HG03039 (cell line): ENCODE results near the gene STAP1.

Experiments used
- ATAC-seq: cut with Tn5 transposase; IDR thresholded peaks from one replicate; pipeline ENCODE4 v1.9.1; 2021; ENCODE audit warnings: mild to moderate bottlenecking, moderate library complexity; ENCODE audit not compliant: unreplicated experiment

Gene STAP1

GRCh38 chr4:67554096-67554495 lies 4.4 kb upstream of the STAP1 start:
- ATAC-seq = no peak

DNA sequence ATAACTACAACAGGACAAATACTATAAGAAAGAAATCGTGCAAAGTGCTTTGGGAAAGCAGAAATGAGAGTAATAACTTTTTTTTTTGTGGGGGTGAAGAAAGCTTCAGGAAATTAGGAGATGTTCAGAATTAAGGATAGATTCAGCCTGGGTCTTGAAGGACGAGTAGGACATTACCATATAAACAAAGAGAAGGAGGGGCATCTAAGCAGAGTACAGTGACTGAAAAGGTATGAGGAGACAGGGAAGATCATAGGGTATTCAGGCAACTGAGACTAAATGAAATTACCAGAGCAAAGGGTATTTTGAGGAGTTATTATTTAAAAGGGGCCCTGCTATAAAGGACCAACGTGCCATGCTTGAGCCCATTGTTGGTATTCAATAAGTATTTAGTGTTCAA lies 3.1 kb upstream of the STAP1 start:
- no peak for ATAC-seq

GRCh38 chr4:67556436-67556835 lies 2.1 kb upstream of the STAP1 start:
- no peak for ATAC-seq

DNA sequence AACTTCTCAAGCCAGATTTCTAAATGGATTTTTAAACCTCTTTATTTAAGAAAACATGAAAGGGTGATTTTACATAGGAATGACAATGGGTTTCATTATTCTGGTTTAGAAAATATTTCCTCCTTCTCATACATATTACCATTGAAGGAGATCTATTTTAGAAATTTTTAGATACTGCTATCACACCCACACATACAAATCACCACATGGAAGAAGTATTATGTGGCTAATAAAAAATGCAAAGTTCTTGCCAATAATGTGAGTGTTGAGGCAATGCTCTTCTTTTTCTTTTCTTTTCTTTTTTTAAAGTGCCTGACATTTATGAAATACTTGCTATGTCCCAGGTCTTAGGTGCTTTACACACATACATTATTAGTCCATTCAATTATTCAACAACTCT lies 6.8 kb downstream of the STAP1 start:
- ATAC-seq = no peak

- no peak for ATAC-seq
Observed at GRCh38 chr4:67566335-67566734, 7.8 kb downstream of the STAP1 start.

- ATAC-seq = no peak
Observed at GRCh38 chr4:67568820-67569219, 10.3 kb downstream of the STAP1 start.

- ATAC-seq = no peak
Observed at GRCh38 chr4:67570537-67570936, 12.0 kb downstream of the STAP1 start.

GRCh38 chr4:67571975-67572374 lies 13.4 kb downstream of the STAP1 start:
- ATAC-seq = no peak

DNA sequence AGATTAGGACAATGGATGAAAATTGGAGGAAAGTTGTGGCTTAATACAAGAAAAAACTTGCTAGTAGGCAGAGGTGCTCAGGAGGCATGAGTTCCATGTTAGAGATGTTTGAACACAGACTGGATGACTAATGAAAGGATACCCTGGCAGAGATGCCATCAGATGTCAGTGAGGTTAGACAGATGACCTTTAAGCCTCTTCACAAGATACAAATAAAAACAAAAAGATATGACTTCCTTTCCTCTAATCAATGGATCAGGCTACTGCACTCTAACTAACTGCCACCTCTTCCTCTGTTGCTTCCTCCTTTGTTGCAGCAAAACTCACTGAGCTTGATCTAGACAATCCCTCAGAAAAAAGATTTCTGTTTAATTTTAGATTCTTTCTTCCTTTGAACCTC lies 14.7 kb downstream of the STAP1 start:
- no peak for ATAC-seq

DNA sequence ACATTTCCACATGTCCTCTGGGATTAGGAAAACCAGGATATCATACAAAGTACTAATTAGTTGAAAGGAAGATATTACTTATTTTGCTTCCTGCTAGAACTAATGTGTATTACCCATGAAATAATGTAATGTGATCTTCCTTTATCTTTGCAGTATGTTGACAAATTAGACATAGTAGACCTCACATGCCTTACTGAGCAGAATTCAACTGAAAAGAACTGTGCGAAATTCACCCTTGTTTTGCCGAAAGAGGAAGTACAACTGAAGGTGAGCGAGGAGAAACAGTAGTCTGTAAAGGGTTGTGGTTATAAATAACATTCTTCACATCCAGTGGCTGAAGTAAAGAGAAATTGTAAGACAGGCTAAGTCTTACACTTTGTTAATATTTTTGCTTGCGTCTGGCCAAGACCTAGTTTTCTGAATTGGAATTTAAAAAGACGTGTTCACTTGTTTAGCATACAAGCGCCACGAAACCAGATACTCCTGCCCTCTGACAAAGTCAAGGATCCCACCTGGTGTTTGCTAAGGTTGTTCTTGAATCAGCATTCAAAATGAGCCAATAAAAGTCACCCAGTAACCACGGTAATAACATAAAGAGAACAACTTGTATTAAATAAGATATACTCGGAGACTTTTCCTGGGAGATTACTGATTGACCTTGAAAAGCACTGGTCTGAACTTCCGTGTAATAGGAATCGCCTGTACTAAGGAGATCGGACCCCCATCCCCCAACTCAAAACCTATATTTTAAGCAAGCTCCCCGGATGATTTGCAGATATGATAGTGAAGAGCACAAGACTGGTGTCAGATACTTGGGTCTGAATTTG lies 16.9 kb downstream of the STAP1 start:
- ATAC-seq = peak; percentile 93

DNA sequence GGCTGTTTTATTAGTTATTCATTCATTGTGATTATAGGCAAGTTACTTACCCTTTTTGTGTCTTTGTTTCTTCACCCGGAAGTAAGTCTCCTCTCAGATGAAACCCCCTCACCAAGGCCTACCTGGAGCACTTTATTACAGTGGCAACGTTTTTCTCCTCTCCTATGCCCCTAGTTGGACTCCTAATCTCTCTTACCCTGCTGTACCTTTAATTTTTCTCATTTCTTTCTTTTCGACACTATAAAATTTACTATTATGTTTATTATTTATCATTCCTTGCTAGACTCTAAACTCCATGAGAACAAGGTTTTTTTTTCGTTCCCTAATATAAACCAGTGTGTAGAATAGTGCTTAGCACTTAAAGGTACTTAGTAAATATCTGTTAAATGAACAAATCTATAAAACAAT lies 17.5 kb downstream of the STAP1 start:
- no peak for ATAC-seq

GRCh38 chr4:67576538-67576937 lies 18.0 kb downstream of the STAP1 start:
- no peak for ATAC-seq

- ATAC-seq = peak; percentile 36
Observed at GRCh38 chr4:67580577-67580976, 22.1 kb downstream of the STAP1 start.

DNA sequence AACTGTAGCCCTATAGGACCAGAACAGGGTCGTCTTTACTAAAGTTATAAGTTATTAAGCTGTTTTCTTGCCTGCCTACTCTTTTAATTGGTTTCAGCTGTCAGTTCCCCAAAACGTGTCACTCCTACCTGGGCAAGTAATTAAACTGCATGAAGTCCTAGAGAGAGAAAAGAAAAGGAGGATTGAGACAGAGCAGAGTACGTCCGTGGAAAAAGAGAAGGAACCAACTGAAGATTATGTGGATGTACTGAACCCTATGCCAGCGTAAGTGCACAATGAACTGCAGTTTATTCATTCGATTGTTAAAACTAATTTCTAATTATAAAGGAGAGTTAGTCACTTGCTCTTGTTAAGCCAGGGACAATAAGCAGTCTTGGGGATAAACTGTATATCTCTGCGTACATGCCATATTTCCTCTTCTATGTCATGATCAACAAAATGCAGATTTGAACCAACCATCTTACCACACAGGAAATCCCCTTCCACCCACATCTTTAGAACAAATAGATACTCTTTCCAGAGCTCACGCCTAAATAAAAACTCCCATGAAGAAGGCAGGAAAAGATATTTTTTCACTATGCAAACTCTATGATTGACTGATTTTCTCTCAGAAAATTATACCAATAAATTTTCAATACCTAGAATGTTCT lies 22.8 kb downstream of the STAP1 start:
- ATAC-seq = peak; percentile 41

DNA sequence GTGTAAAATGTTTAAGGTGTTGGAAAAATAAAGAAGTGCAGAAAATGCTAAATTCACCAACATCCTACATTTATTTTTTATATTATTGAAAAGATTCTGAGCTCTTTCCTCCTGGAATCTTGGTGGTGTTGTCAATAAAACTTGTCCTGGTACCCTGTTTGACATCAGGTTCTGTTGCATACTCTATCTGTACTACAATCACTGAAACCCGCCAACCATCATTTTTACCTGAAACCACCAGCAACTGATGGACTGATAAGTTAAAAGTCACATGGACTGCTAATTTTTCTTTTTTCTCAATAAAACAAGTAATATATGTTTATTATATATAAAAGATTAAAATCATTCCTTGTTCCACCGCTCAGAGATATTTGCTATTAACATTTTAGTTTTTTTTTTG lies 23.4 kb downstream of the STAP1 start:
- ATAC-seq = no peak

DNA sequence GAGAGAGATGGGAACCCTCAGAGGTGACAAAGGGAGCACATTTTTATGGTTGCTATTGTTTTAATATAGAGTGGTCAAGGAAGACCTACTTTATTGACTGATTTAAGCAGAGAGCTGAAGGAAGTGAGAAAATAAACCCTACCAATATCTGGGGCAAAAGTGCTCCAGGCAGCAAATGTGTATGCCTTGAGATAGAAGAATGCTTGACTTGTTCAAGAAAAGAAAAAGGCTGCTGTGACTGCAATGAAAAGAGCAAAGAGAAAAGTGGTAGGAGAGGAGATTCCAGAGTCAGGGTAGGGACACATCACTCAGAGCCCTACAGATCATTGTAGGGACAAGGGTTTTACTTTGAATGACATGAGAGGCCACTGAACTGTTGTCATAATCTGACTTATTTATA lies 26.0 kb downstream of the STAP1 start:
- ATAC-seq = no peak

DNA sequence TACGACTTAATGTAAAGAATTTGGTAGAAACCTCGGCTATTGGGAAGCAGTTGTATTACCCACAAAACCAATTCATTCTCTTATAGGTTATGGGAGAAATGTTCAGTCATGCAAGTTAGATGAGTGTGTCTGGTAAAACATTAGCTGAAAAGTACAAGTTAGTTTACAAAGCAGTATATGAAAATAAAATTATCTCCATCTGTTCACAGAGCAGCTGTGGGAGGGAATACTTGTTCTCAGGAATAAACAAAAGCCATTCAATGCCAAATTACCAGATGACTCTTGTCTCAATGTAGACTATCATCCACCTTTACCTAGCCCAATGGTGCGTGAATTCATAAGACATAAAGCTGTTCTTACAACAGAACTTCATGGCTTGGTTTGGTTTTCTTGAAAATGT lies 28.6 kb downstream of the STAP1 start:
- ATAC-seq = no peak

DNA sequence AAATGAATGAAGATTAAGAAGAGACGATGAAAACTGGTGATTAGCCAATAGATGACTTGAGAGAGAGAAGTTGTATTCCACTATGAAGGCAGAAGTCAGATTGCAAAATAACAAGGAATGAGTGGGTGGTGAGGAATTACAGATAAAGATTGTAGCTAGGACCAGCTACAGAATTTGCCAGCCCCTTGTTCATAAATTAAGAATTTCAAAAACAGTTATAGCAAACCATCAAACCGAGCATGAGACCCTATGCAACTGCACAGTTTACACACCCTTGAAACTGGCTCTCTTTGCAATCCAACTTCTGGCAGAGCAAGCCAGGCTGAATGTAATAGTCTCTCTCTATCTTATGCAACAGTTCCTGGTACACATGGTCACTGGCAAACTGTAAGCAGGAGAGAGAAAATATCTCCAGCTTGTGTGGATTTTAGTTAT lies 35.2 kb downstream of the STAP1 start:
- no peak for ATAC-seq

DNA sequence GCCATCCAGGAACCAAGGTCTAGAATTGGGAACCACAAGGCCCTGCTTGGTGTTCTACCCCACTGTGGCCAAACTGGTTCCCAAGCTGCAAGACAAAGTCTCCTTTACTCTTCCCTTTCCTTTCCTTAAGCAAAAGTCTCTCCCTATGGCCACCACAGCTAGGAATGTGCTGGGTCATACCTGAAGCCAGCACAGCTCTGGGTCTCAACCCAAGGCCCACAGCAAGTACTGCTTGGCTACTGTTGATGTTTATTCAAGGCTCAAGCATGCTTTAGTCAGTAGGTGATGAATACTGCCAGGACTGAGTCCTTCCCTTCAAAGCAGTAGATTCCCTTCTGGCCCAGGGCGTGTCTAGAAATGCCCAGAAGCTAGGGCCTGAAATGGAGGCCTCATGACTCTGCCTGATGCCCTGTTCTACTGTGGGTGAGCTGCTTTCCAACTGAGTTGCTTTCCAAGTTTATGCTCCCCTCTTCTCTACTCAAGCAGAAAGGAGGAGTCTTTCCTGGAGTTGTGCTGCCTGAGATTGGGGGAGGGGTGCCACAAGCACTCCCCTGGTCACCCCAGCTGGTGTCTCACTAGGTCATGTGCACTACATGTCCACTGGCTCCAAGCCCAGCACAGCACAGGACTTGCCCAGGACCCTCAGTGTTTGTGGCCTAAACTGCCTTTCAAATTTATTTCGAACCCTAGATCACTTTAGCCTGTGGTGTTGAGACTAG lies 44.9 kb downstream of the STAP1 start:
- no peak for ATAC-seq

DNA sequence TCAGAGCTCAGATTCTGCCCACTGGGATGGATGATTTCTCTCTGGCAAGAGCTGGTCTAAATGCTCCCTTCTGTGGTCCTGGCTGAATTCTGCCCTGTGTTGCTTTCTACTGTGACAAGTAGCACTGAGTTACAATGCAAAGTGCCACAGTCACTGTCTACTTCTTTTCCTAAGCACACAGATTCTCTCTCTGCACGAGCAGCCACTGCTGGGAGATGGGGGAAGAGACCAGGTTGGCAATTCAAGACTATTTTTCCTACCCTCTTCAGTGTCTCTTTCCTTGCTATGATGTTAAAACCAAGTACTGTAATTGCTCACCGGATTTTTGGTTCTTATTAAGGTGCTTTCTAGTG lies 45.5 kb downstream of the STAP1 start:
- no peak for ATAC-seq

- no peak for ATAC-seq
Observed at GRCh38 chr4:67604749-67605148, 46.2 kb downstream of the STAP1 start.

DNA sequence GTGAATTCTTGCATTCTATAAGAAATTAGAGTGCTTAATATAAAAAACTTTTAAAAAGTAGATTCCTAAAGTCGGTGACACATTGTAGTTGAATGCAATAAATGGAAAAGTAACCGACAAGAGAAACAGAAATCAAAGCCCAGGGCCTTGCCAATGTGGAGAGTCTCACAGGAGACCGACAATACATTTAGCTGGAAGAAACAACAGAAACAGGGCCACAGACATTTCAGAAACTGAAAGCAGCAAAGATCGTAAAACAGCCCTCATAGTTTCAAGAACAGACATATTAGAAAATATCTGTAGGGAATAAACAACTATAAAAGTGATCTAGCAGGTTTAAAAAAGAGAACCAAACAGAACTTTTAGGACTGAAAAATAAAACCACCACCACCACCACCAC lies 49.5 kb downstream of the STAP1 start:
- no peak for ATAC-seq
